ENCODE results near the gene RPSA.
A peak's percentile ranks its signal among the peaks of the same experiment; 100 is the strongest.
"Not testable (repeated sequence)": the region's sequence is repeated elsewhere in the genome, so short reads cannot be mapped to it uniquely, and the experiment has no call there.

The RPSA gene

GRCh38 chr3:39406368-39407258 is at the start of gene RPSA:
RPSA (plus strand) TSS chr3:39406720; CDS start chr3:39407654, 934 bp downstream.
- peak; percentile 97 to 99 (median 97) for DNase-seq

- no peak for DNase-seq
Observed at GRCh38 chr3:39358333-39358732, 48.2 kb upstream of the RPSA start.

- DNase-seq, result peak; percentile 30 to 44 (median 39)
Observed at GRCh38 chr3:39361252-39361927, 45.1 kb upstream of the RPSA start.

GRCh38 chr3:39362192-39362591 is 44.3 kb upstream of the RPSA start:
- DNase-seq, result peak in 2 of 3 donors; percentile 12 to 14

GRCh38 chr3:39362812-39363211 is 43.7 kb upstream of the RPSA start:
- no peak for DNase-seq

GRCh38 chr3:39370450-39370849 is 36.1 kb upstream of the RPSA start:
- DNase-seq, result not testable (repeated sequence)

GRCh38 chr3:39372833-39373232 is 33.7 kb upstream of the RPSA start:
- no peak for DNase-seq

- no peak for DNase-seq
Observed at GRCh38 chr3:39376959-39377634, 29.4 kb upstream of the RPSA start.

- peak; percentile 18 to 36 (median 31) for DNase-seq
Observed at GRCh38 chr3:39378088-39378487, 28.4 kb upstream of the RPSA start.

- DNase-seq, result no peak
Observed at GRCh38 chr3:39378957-39379777, 27.4 kb upstream of the RPSA start.

GRCh38 chr3:39379778-39380155 is 26.8 kb upstream of the RPSA start:
- no peak for DNase-seq

- no peak for DNase-seq
Observed at GRCh38 chr3:39381432-39381831, 25.1 kb upstream of the RPSA start.

- DNase-seq, result peak; percentile 82 to 91 (median 83)
Observed at GRCh38 chr3:39383045-39383880, 23.3 kb upstream of the RPSA start, which contains the start of gene SLC25A38. SLC25A38 (plus strand) TSS chr3:39383370; CDS start chr3:39383725, 355 bp downstream.

- peak; percentile 94 to 98 (median 96) for DNase-seq
Observed at GRCh38 chr3:39383881-39384664, 22.4 kb upstream of the RPSA start.

GRCh38 chr3:39384665-39385000 is 21.9 kb upstream of the RPSA start:
- DNase-seq, result no peak

GRCh38 chr3:39385456-39386090 is 20.9 kb upstream of the RPSA start:
- no peak for DNase-seq

GRCh38 chr3:39386318-39386717 is 20.2 kb upstream of the RPSA start:
- DNase-seq, result no peak

- DNase-seq, result no peak
Observed at GRCh38 chr3:39387411-39387975, 19.0 kb upstream of the RPSA start.

- no peak for DNase-seq
Observed at GRCh38 chr3:39388153-39388552, 18.4 kb upstream of the RPSA start.

- DNase-seq, result no peak
Observed at GRCh38 chr3:39388741-39389248, 17.7 kb upstream of the RPSA start.
